Thyroid gland (tissue), 4 donors: Measurements from ENCODE around the gene DLGAP1. TPM values are rescaled to one million over a fixed set of nuclear protein-coding genes. Genes with fewer than 3 reads are reported as not detected.

Experiments
- DNase-seq, 2 donors: peaks; one replicate each; pipeline ENCODE4 v3.0.0-alpha.2; 2019
- H3K27ac ChIP-seq, 3 donors: fragments of 200-600 bp; sonication (generic); 1 replicate in 2 of 3; 2 replicates in 1 of 3; pipeline ENCODE4 v1.5.1; 2016 to 2019; ENCODE audit warnings: mild to moderate bottlenecking in 1 of 3, moderate library complexity in 1 of 3
- H3K27me3 ChIP-seq: fragments of 200-600 bp; sonication (generic); one replicate; pipeline ENCODE4 v1.5.1; 2019
- H3K36me3 ChIP-seq, 2 donors: fragments of 200-600 bp; sonication (generic); one replicate each; pipeline ENCODE4 v1.5.1; 2016 to 2019
- H3K4me1 ChIP-seq, 2 donors: fragments of 200-600 bp; sonication (generic); one replicate each; pipeline ENCODE4 v1.5.1; 2017 to 2019
- H3K4me3 ChIP-seq, 3 donors: fragments of 200-600 bp; sonication (generic); replicated peaks in 1 of 3; 1 replicate in 2 of 3; 2 replicates in 1 of 3; pipeline ENCODE4 v1.5.1; 2016; ENCODE audit warnings: mild to moderate bottlenecking in 1 of 3
- H3K9me3 ChIP-seq: fragments of 200-600 bp; sonication (generic); one replicate; pipeline ENCODE4 v1.5.1; 2017
- CTCF ChIP-seq, 6 experiments: fragments of 200-600 bp in 3 of 6; fragments of 450-650 bp in 3 of 6; sonication (generic) in 3 of 6; IDR thresholded peaks; one replicate each; pipeline ENCODE4 v1.5.1; 2016 to 2019; ENCODE audit warnings: antibody characterized with exemption in 6 of 6, mild to moderate bottlenecking in 2 of 6, inconsistent platforms in 1 of 6, moderate library complexity in 1 of 6
- POLR2A ChIP-seq, 2 donors: fragments of 450-650 bp; IDR thresholded peaks; one replicate each; pipeline ENCODE4 v1.6.1; 2017; ENCODE audit warnings: antibody characterized with exemption in 2 of 2, mild to moderate bottlenecking in 2 of 2, moderate library complexity in 1 of 2
- WGBS, 2 donors: methylation state at CpG; one replicate each; pipeline ENCODE4 v1.1.5; 2017; 5-methylcytosine and 5-hydroxymethylcytosine counted together
- intact Hi-C: fragments of 100-400 bp; cut with DNase I; formaldehyde crosslinking; loops from one replicate; pipeline ENCODE4 v1.15.1; 2023
- total RNA-seq, 4 donors: library from RNA; depleted of rRNA; stranded (reverse); fragments of >200 nt; gene quantifications; one replicate each; pipeline ENCODE4 v1.2.3, GENCODE V29; 2016

Gene DLGAP1
- total RNA-seq, 4 donors from 2014 or later, result 0.25 to 2.7 (median 0.77) TPM

GRCh38 chr18:4441098-4441497 is 14.0 kb downstream of the DLGAP1 start:
- 53 to 64% methylated on average over 2 of the region's 2 CpGs for WGBS, 2 donors
- Histone ChIP-seq H3K4me1 (no peaks in the 10 kb centered on the region), H3K4me3 (no peak overlapping the region), H3K36me3 (no peaks in the 10 kb centered on the region), H3K27me3 (no peaks in the 10 kb centered on the region), H3K9me3 (no peaks in the 10 kb centered on the region), H3K27ac (no peak overlapping the region)
- no peak for DNase-seq
- intact Hi-C loops, result no loop called here
- no peak for TF ChIP-seq POLR2A (IDR thresholded peaks at IDR 0.05)
- no peak for TF ChIP-seq CTCF (IDR thresholded peaks at IDR 0.05)

- DNase-seq, result no peak
- Histone ChIP-seq H3K9me3 (no peaks in the 10 kb centered on the region), H3K4me1 (no peaks in the 10 kb centered on the region), H3K36me3 (no peaks in the 10 kb centered on the region), H3K4me3 (no peak overlapping the region), H3K27ac (no peak overlapping the region), H3K27me3 (no peaks in the 10 kb centered on the region)
- TF ChIP-seq POLR2A (IDR thresholded peaks at IDR 0.05) (no peak), CTCF (IDR thresholded peaks at IDR 0.05) (no peak)
- WGBS, 2 donors, result 61 to 64% methylated on average over 5 of the region's 5 CpGs
- intact Hi-C loops, result no loop called here
Measured at GRCh38 chr18:4438938-4439337, 16.2 kb downstream of the DLGAP1 start.

- no peak overlapping the region for H3K4me3 ChIP-seq
- intact Hi-C loops, result no loop called here
- no peaks in the 10 kb centered on the region for H3K9me3 ChIP-seq
- DNase-seq, result no peak
- no peak overlapping the region for H3K27ac ChIP-seq
- no peaks in the 10 kb centered on the region for H3K4me1 ChIP-seq
- no peaks in the 10 kb centered on the region for H3K27me3 ChIP-seq
- WGBS, 2 donors, result 86 to 92% methylated on average over 1 of the region's 1 CpG
- H3K36me3 ChIP-seq, result no peaks in the 10 kb centered on the region
- no peak for TF ChIP-seq CTCF (IDR thresholded peaks at IDR 0.05)
- TF ChIP-seq POLR2A (IDR thresholded peaks at IDR 0.05), result no peak
Measured at GRCh38 chr18:4433717-4434116, 21.4 kb downstream of the DLGAP1 start.

GRCh38 chr18:4430836-4431235 is 24.3 kb downstream of the DLGAP1 start:
- H3K27me3 ChIP-seq, result no peaks in the 10 kb centered on the region
- TF ChIP-seq CTCF (IDR thresholded peaks at IDR 0.05) (no peak), POLR2A (IDR thresholded peaks at IDR 0.05) (no peak)
- H3K4me1 ChIP-seq, result no peaks in the 10 kb centered on the region
- no peaks in the 10 kb centered on the region for H3K9me3 ChIP-seq
- H3K36me3 ChIP-seq, result no peaks in the 10 kb centered on the region
- DNase-seq, result no peak
- WGBS, 2 donors, result 73 to 75% methylated on average over 5 of the region's 5 CpGs
- H3K4me3 ChIP-seq, result no peak overlapping the region
- intact Hi-C loops, result no loop called here
- H3K27ac ChIP-seq, result no peak overlapping the region

GRCh38 chr18:4417714-4418113 is 37.4 kb downstream of the DLGAP1 start:
- TF ChIP-seq POLR2A (IDR thresholded peaks at IDR 0.05), result no peak
- no peak for TF ChIP-seq CTCF (IDR thresholded peaks at IDR 0.05)
- no peak overlapping the region for H3K4me3 ChIP-seq
- no peaks in the 10 kb centered on the region for H3K9me3 ChIP-seq
- H3K27me3 ChIP-seq, result no peaks in the 10 kb centered on the region
- H3K36me3 ChIP-seq, result no peaks in the 10 kb centered on the region
- WGBS, 2 donors, result 35% methylated on average over 4 of the region's 4 CpGs
- DNase-seq, result no peak
- intact Hi-C loops, result no loop called here
- no peak overlapping the region for H3K27ac ChIP-seq
- no peaks in the 10 kb centered on the region for H3K4me1 ChIP-seq
